Measurements from ENCODE around the gene BCL2L1. TPM values are rescaled to one million over a fixed set of nuclear protein-coding genes. Genes with fewer than 3 reads are reported as not detected.

Gene BCL2L1
- total RNA-seq, 2 experiments from 2014 or later, result 57.1 to 58.8 TPM

- CTCF ChIA-PET, result interaction anchor here (0.9 to 6.8 kb wide), 7 partner anchors 12 to 94 kb away, joined by 4 to 219 read pairs (median 5); no protein-coding TSS in a partner anchor
- H3K9me3 Mint-ChIP-seq, result no peaks in the 10 kb centered on the region
- H3K27ac Mint-ChIP-seq, result peak overlapping the region; percentile 98
- peaks cover 52% of the 10 kb centered on the region for H3K4me1 Mint-ChIP-seq
- DNase-seq, result peak; percentile 36
- POLR2A ChIA-PET, result interaction anchor here (0.9 kb wide), 1 partner anchor 59 kb away, joined by 3 read pairs; no protein-coding TSS in a partner anchor
- H3K4me3 Mint-ChIP-seq, result peak overlapping the region; percentile 85
- no peaks in the 10 kb centered on the region for H3K27me3 Mint-ChIP-seq
- peaks cover 59% of the 10 kb centered on the region for H3K36me3 Mint-ChIP-seq (ENCODE audit: low read depth)
These were observed 1.9 kb downstream of the BCL2L1 start for GRCh38 chr20:31720486-31721407.

- no peak for DNase-seq
- H3K9me3 Mint-ChIP-seq, result no peaks in the 10 kb centered on the region
- H3K36me3 Mint-ChIP-seq (ENCODE audit: low read depth), result peaks cover 66% of the 10 kb centered on the region
- ChIA-PET POLR2A (interaction anchor here (0.7 to 0.9 kb wide), 2 partner anchors 45 to 59 kb away, joined by 3 to 5 read pairs; no protein-coding TSS in a partner anchor), CTCF (interaction anchor here (0.9 to 6.8 kb wide), 8 partner anchors 11 to 93 kb away, joined by 3 to 219 read pairs (median 4); partner anchors contain the start of gene TPX2)
- no peaks in the 10 kb centered on the region for H3K27me3 Mint-ChIP-seq
- H3K4me3 Mint-ChIP-seq, result peak overlapping the region; percentile 85
- H3K27ac Mint-ChIP-seq, result peak overlapping the region; percentile 59
- H3K4me1 Mint-ChIP-seq, result peaks cover 59% of the 10 kb centered on the region
These were observed 2.8 kb downstream of the BCL2L1 start for GRCh38 chr20:31719644-31720485.

- H3K27me3 Mint-ChIP-seq, result no peaks in the 10 kb centered on the region
- ChIA-PET CTCF (interaction anchor here (0.6 to 6.8 kb wide), 8 partner anchors 13 to 187 kb away, joined by 3 to 219 read pairs (median 4); partner anchors contain the start of gene TPX2), POLR2A (interaction anchor here (0.7 kb wide), 1 partner anchor 45 kb away, joined by 5 read pairs; no protein-coding TSS in a partner anchor)
- H3K4me3 Mint-ChIP-seq, result peak overlapping the region; percentile 85
- H3K27ac Mint-ChIP-seq, result peak overlapping the region; percentile 59
- no peak for DNase-seq
- H3K9me3 Mint-ChIP-seq, result no peaks in the 10 kb centered on the region
- H3K4me1 Mint-ChIP-seq, result peaks cover 65% of the 10 kb centered on the region
- peaks cover 74% of the 10 kb centered on the region for H3K36me3 Mint-ChIP-seq (ENCODE audit: low read depth)
These were observed 3.6 kb downstream of the BCL2L1 start for GRCh38 chr20:31718952-31719643.

GRCh38 chr20:31717478-31718201, 5.0 kb downstream of the BCL2L1 start:
- Mint-ChIP-seq H3K4me3 (peak overlapping the region; percentile 71), H3K27ac (peak overlapping the region; percentile 65), H3K4me1 (peaks cover 76% of the 10 kb centered on the region), H3K9me3 (no peaks in the 10 kb centered on the region), H3K27me3 (no peaks in the 10 kb centered on the region), H3K36me3 (ENCODE audit: low read depth) (peaks cover 87% of the 10 kb centered on the region)
- ChIA-PET POLR2A (no interaction called here), CTCF (interaction anchor here (0.6 to 3.6 kb wide), 13 partner anchors 9 to 239 kb away, joined by 3 to 19 read pairs (median 3); no protein-coding TSS in a partner anchor)
- peak; percentile 22 for DNase-seq

GRCh38 chr20:31716818-31717477, 5.7 kb downstream of the BCL2L1 start:
- Mint-ChIP-seq H3K27me3 (no peaks in the 10 kb centered on the region), H3K27ac (peak overlapping the region; percentile 65), H3K4me3 (peak overlapping the region; percentile 71), H3K9me3 (no peaks in the 10 kb centered on the region), H3K4me1 (peaks cover 82% of the 10 kb centered on the region), H3K36me3 (ENCODE audit: low read depth) (peaks cover 85% of the 10 kb centered on the region)
- ChIA-PET CTCF (interaction anchor here (0.6 to 3.6 kb wide), 9 partner anchors 11 to 194 kb away, joined by 3 to 19 read pairs (median 4); no protein-coding TSS in a partner anchor), POLR2A (no interaction called here)
- DNase-seq, result no peak

- Mint-ChIP-seq H3K36me3 (ENCODE audit: low read depth) (peaks cover 80% of the 10 kb centered on the region), H3K27ac (no peak overlapping the region), H3K27me3 (no peaks in the 10 kb centered on the region), H3K4me1 (peaks cover 86% of the 10 kb centered on the region), H3K9me3 (no peaks in the 10 kb centered on the region), H3K4me3 (peak overlapping the region; percentile 71)
- CTCF ChIA-PET, result interaction anchor here (0.9 to 3.6 kb wide), 5 partner anchors 11 to 194 kb away, joined by 3 to 19 read pairs (median 4); no protein-coding TSS in a partner anchor
- POLR2A ChIA-PET, result no interaction called here
- no peak for DNase-seq
These were observed 6.3 kb downstream of the BCL2L1 start for GRCh38 chr20:31716351-31716750.

- H3K4me3 Mint-ChIP-seq, result no peak overlapping the region
- no peak for DNase-seq
These were observed 6.9 kb downstream of the BCL2L1 start for GRCh38 chr20:31715766-31716165.

GRCh38 chr20:31713312-31714273, 9.1 kb downstream of the BCL2L1 start:
- ChIA-PET CTCF (interaction anchor here (0.9 to 1.8 kb wide), 6 partner anchors 9 to 100 kb away, joined by 3 to 6 read pairs (median 4); partner anchors contain the start of gene BCL2L1), POLR2A (no interaction called here)
- peaks cover 70% of the 10 kb centered on the region for H3K36me3 Mint-ChIP-seq (ENCODE audit: low read depth)
- no peak overlapping the region for H3K4me3 Mint-ChIP-seq
- DNase-seq, result no peak
- H3K4me1 Mint-ChIP-seq, result peaks cover 86% of the 10 kb centered on the region
- no peaks in the 10 kb centered on the region for H3K27me3 Mint-ChIP-seq
- peak overlapping the region; percentile 67 for H3K27ac Mint-ChIP-seq
- no peaks in the 10 kb centered on the region for H3K9me3 Mint-ChIP-seq

More at GRCh38 chr20:31715766-31716165, 6.9 kb downstream of the BCL2L1 start:
- Mint-ChIP-seq H3K27me3 (no peaks in the 10 kb centered on the region), H3K27ac (peak overlapping the region; percentile 28), H3K9me3 (no peaks in the 10 kb centered on the region), H3K36me3 (ENCODE audit: low read depth) (peaks cover 80% of the 10 kb centered on the region), H3K4me1 (peaks cover 92% of the 10 kb centered on the region)
- CTCF ChIA-PET, result interaction anchor here (0.9 to 3.6 kb wide), 5 partner anchors 10 to 193 kb away, joined by 3 to 19 read pairs (median 4); no protein-coding TSS in a partner anchor
- POLR2A ChIA-PET, result no interaction called here

GRCh38 chr20:31712564-31713311, 9.9 kb downstream of the BCL2L1 start:
- Mint-ChIP-seq H3K9me3 (no peaks in the 10 kb centered on the region), H3K27ac (peak overlapping the region; percentile 67), H3K36me3 (ENCODE audit: low read depth) (peaks cover 71% of the 10 kb centered on the region), H3K4me1 (peaks cover 89% of the 10 kb centered on the region), H3K4me3 (no peak overlapping the region), H3K27me3 (no peaks in the 10 kb centered on the region)
- DNase-seq, result no peak
- POLR2A ChIA-PET, result no interaction called here
- CTCF ChIA-PET, result interaction anchor here (0.9 to 1.8 kb wide), 6 partner anchors 8 to 100 kb away, joined by 3 to 6 read pairs (median 4); partner anchors contain the start of gene BCL2L1

Measured in activated CD4-positive, alpha-beta T cell treated with anti-CD3 and anti-CD28 coated beads, Interleukin-2, amount 10 ng/mL, durations not matched to agents 7 days and 5 days (primary cell).